ENCODE measurements around the gene AP1AR.

- TF ChIP-seq POLR2A (IDR thresholded peaks at IDR 0.05): no peak
- TF ChIP-seq CTCF (IDR thresholded peaks at IDR 0.05): no peak
These were observed 48.3 kb upstream of the AP1AR start for GRCh38 chr4:112183252-112183651.
